ENCODE measurements around the gene PXT1. TPM values are rescaled to one million over a fixed set of nuclear protein-coding genes. Genes with fewer than 3 reads are reported as not detected.
"Not testable (repeated sequence)": the region's sequence is repeated elsewhere in the genome, so short reads cannot be mapped to it uniquely, and the experiment has no call there.

The PXT1 gene
- polyA plus RNA-seq, 1 donor from 2014 or later = 0.24 TPM

DNA sequence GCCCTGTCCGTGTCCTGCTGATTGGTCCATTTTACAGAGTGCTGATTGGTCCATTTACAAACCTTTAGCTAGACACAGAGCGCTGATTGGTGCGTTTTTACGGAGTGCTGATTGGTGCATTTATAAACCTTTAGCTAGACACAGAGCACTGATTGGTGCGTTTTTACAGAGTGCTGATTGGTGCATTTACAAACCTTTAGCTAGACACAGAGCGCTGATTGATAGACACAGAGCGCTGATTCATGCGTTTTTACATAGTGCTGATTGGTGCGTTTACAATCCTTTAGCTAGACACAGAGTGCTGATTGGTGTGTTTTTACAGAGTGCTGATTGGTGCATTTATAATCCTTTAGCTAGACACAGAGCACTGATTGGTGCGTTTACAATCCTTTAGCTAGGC is 6.5 kb upstream of the PXT1 start:
- not testable (repeated sequence) for H4K20me1 ChIP-seq (ENCODE audit: insufficient read depth); H3K9me2 ChIP-seq (ENCODE audit: insufficient read depth, low read length)

DNA sequence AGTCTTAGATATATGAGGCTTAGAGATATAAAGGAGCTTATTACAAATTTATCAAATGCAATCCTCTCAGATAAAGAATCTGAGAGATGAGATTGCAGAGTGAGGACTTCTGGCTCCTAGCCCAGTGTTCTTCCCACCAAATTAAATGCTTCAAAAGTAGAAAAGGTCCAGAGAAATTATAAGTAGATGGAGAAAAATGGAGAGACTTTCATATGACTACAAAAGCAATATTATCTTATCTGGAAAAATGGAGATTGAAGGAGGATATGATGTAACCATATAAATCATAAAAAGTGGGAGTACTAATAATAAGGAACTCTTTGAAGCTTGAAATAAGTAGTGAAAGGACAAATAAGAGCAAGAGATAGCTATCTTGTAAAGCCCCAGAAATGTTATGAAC is 3.0 kb upstream of the PXT1 start:
- Histone ChIP-seq H3K9ac (ENCODE audit: low read length) (no peak overlapping the region), H3K79me2 (replicated peaks; ENCODE audit: insufficient read depth, low read length) (peaks cover 32% of the 10 kb centered on the region), H3K9me3 (ENCODE audit: low read length) (no peaks in the 10 kb centered on the region), H3K4me2 (ENCODE audit: low read length) (no peak overlapping the region), H2AFZ (ENCODE audit: low read depth, low read length) (no peak overlapping the region), H4K20me1 (ENCODE audit: insufficient read depth) (no peaks in the 10 kb centered on the region), H3K27ac (ENCODE audit: low read length) (no peak overlapping the region), H3K27me3 (ENCODE audit: insufficient read depth, low read depth, low read length) (no peaks in the 10 kb centered on the region), H3K36me3 (ENCODE audit: insufficient read depth, low read length) (no peaks in the 10 kb centered on the region), H3F3A (ENCODE audit: insufficient read depth, low read length, poor library complexity, severe bottlenecking) (no peaks in the 10 kb centered on the region), H3K9me2 (ENCODE audit: insufficient read depth, low read length) (no peaks in the 10 kb centered on the region), H3K4me3 (ENCODE audit: low read length) (no peak overlapping the region)
- TF ChIP-seq SMC3 (conservative IDR thresholded peaks at IDR 0.05; ENCODE audit: poor library complexity) (no peak), POLR2AphosphoS5 (IDR thresholded peaks at IDR 0.05) (no peak), MXI1 (conservative IDR thresholded peaks at IDR 0.05; ENCODE audit: poor library complexity, severe bottlenecking) (no peak), EZH2 (IDR thresholded peaks at IDR 0.05; ENCODE audit: borderline replicate concordance, insufficient read depth, low read length, poor library complexity, severe bottlenecking) (no peak), RAD21 (conservative IDR thresholded peaks at IDR 0.05) (no peak), TAF1 (IDR thresholded peaks at IDR 0.05; ENCODE audit: low read depth) (no peak), EP300 (conservative IDR thresholded peaks at IDR 0.05; ENCODE audit: poor library complexity, severe bottlenecking) (no peak)
- TF ChIP-seq, protein P1, sequence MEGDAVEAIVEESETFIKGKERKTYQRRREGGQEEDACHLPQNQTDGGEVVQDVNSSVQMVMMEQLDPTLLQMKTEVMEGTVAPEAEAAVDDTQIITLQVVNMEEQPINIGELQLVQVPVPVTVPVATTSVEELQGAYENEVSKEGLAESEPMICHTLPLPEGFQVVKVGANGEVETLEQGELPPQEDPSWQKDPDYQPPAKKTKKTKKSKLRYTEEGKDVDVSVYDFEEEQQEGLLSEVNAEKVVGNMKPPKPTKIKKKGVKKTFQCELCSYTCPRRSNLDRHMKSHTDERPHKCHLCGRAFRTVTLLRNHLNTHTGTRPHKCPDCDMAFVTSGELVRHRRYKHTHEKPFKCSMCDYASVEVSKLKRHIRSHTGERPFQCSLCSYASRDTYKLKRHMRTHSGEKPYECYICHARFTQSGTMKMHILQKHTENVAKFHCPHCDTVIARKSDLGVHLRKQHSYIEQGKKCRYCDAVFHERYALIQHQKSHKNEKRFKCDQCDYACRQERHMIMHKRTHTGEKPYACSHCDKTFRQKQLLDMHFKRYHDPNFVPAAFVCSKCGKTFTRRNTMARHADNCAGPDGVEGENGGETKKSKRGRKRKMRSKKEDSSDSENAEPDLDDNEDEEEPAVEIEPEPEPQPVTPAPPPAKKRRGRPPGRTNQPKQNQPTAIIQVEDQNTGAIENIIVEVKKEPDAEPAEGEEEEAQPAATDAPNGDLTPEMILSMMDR (IDR thresholded peaks at IDR 0.05; ENCODE audit: poor library complexity, severe bottlenecking) = no peak
- TF ChIP-seq, protein P2, sequence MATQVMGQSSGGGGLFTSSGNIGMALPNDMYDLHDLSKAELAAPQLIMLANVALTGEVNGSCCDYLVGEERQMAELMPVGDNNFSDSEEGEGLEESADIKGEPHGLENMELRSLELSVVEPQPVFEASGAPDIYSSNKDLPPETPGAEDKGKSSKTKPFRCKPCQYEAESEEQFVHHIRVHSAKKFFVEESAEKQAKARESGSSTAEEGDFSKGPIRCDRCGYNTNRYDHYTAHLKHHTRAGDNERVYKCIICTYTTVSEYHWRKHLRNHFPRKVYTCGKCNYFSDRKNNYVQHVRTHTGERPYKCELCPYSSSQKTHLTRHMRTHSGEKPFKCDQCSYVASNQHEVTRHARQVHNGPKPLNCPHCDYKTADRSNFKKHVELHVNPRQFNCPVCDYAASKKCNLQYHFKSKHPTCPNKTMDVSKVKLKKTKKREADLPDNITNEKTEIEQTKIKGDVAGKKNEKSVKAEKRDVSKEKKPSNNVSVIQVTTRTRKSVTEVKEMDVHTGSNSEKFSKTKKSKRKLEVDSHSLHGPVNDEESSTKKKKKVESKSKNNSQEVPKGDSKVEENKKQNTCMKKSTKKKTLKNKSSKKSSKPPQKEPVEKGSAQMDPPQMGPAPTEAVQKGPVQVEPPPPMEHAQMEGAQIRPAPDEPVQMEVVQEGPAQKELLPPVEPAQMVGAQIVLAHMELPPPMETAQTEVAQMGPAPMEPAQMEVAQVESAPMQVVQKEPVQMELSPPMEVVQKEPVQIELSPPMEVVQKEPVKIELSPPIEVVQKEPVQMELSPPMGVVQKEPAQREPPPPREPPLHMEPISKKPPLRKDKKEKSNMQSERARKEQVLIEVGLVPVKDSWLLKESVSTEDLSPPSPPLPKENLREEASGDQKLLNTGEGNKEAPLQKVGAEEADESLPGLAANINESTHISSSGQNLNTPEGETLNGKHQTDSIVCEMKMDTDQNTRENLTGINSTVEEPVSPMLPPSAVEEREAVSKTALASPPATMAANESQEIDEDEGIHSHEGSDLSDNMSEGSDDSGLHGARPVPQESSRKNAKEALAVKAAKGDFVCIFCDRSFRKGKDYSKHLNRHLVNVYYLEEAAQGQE (IDR thresholded peaks at IDR 0.05; ENCODE audit: borderline replicate concordance) = no peak

More for the DNA sequence above, 6.5 kb upstream of the PXT1 start:
- not testable (repeated sequence) for H3K27ac ChIP-seq (ENCODE audit: low read length); H2AFZ ChIP-seq (ENCODE audit: low read depth, low read length); H3K27me3 ChIP-seq (ENCODE audit: insufficient read depth, low read depth, low read length); H3K4me3 ChIP-seq (ENCODE audit: low read length); H3K9ac ChIP-seq (ENCODE audit: low read length); H3K9me3 ChIP-seq (ENCODE audit: low read length); H3F3A ChIP-seq (ENCODE audit: insufficient read depth, low read length, poor library complexity, severe bottlenecking); H3K36me3 ChIP-seq (ENCODE audit: insufficient read depth, low read length); H3K4me2 ChIP-seq (ENCODE audit: low read length)
- H3K79me2 ChIP-seq (replicated peaks; ENCODE audit: insufficient read depth, low read length) = peaks cover 33% of the 10 kb centered on the region

DNA sequence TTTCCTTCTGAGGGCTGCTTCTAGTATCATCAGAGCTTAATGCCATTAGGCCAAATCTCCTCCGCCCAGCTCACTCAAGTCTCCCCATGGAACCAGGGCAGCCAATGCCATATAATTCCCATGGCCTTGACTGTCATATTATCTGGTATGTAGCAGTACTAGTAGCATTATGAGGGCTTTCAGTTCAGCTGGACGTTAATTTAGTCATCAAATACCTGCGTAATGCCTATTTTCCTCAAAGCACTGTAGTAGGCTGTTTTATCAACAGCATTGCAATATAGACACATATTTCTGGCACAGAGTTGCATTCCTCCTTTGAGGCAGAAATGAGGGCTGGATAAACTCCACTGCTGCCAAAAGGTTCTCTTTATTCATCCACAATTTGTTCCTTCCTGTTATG is 1.8 kb upstream of the PXT1 start:
- Histone ChIP-seq H3K27ac (ENCODE audit: low read length) (no peak overlapping the region), H3K4me3 (ENCODE audit: low read length) (peak overlapping the region; percentile 95), H3F3A (ENCODE audit: insufficient read depth, low read length, poor library complexity, severe bottlenecking) (no peaks in the 10 kb centered on the region), H2AFZ (ENCODE audit: low read depth, low read length) (no peak overlapping the region), H4K20me1 (ENCODE audit: insufficient read depth) (no peaks in the 10 kb centered on the region), H3K27me3 (ENCODE audit: insufficient read depth, low read depth, low read length) (no peaks in the 10 kb centered on the region), H3K9me3 (ENCODE audit: low read length) (no peaks in the 10 kb centered on the region), H3K36me3 (ENCODE audit: insufficient read depth, low read length) (no peaks in the 10 kb centered on the region), H3K9me2 (ENCODE audit: insufficient read depth, low read length) (no peaks in the 10 kb centered on the region), H3K4me2 (ENCODE audit: low read length) (peak overlapping the region; percentile 58), H3K9ac (ENCODE audit: low read length) (no peak overlapping the region), H3K79me2 (replicated peaks; ENCODE audit: insufficient read depth, low read length) (peaks cover 32% of the 10 kb centered on the region)
- TF ChIP-seq TAF1 (IDR thresholded peaks at IDR 0.05; ENCODE audit: low read depth) (no peak), EZH2 (IDR thresholded peaks at IDR 0.05; ENCODE audit: borderline replicate concordance, insufficient read depth, low read length, poor library complexity, severe bottlenecking) (no peak), POLR2AphosphoS5 (IDR thresholded peaks at IDR 0.05) (no peak), EP300 (conservative IDR thresholded peaks at IDR 0.05; ENCODE audit: poor library complexity, severe bottlenecking) (no peak), MXI1 (conservative IDR thresholded peaks at IDR 0.05; ENCODE audit: poor library complexity, severe bottlenecking) (no peak), RAD21 (conservative IDR thresholded peaks at IDR 0.05) (no peak), SMC3 (conservative IDR thresholded peaks at IDR 0.05; ENCODE audit: poor library complexity) (no peak)
- TF ChIP-seq, protein P2 (IDR thresholded peaks at IDR 0.05; ENCODE audit: borderline replicate concordance) = no peak
- TF ChIP-seq, protein P1 (IDR thresholded peaks at IDR 0.05; ENCODE audit: poor library complexity, severe bottlenecking) = no peak
